ENCODE data around the gene KCNMB4.

DNA sequence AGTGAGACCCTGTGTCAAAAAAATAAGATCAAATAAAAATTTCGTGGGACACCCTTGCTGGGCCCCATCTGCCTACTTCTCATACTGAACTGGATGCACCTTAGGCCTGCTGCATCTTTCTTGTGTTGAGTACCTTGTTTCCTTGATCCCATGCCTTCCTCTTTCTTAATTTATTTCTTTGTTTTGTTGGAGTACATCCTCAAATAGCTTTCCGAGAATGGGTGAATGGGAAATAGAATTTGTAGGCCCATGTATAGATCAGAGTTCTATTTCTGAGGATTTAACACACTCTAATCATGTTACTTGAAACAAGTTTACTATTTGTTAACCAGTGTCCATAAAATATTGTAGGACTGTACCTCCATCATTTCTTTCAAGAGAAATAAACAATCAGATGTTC is 23.6 kb downstream of the KCNMB4 start:
- TF ChIP-seq, protein P1, sequence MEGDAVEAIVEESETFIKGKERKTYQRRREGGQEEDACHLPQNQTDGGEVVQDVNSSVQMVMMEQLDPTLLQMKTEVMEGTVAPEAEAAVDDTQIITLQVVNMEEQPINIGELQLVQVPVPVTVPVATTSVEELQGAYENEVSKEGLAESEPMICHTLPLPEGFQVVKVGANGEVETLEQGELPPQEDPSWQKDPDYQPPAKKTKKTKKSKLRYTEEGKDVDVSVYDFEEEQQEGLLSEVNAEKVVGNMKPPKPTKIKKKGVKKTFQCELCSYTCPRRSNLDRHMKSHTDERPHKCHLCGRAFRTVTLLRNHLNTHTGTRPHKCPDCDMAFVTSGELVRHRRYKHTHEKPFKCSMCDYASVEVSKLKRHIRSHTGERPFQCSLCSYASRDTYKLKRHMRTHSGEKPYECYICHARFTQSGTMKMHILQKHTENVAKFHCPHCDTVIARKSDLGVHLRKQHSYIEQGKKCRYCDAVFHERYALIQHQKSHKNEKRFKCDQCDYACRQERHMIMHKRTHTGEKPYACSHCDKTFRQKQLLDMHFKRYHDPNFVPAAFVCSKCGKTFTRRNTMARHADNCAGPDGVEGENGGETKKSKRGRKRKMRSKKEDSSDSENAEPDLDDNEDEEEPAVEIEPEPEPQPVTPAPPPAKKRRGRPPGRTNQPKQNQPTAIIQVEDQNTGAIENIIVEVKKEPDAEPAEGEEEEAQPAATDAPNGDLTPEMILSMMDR (conservative IDR thresholded peaks at IDR 0.05; ENCODE audit: low read depth, low read length), result no peak
- TF ChIP-seq EZH2 (IDR thresholded peaks at IDR 0.05; ENCODE audit: low read length, unreplicated experiment), result no peak

Data from PC-3 (cell line).